Activated CD4-positive, alpha-beta T cell treated with anti-CD3 and anti-CD28 coated beads, Interleukin-2, amount 10 ng/mL, durations not matched to agents 24 days and 14 days (primary cell): ENCODE data around the gene FOXR2. TPM values are rescaled to one million over a fixed set of nuclear protein-coding genes. Genes with fewer than 3 reads are reported as not detected.

Experiments used
- total RNA-seq: library from RNA; stranded (reverse); gene quantifications from 2 replicates; pipeline ENCODE4 v1.2.3, GENCODE V29; 2022

FOXR2 gene
- total RNA-seq, 1 donor from 2014 or later = not detected

Other genes starting within 250 kb of the FOXR2 start
- gene MAGEH1, start 171.3 kb upstream of the FOXR2 start, total RNA-seq = 14.4 and 16.6 TPM in 2 replicates
- 1.5 and 2.6 TPM in 2 replicates for gene USP51, start 133.6 kb upstream of the FOXR2 start, total RNA-seq
- 6.5 and 8.2 TPM in 2 replicates for gene RRAGB, start 94.3 kb downstream of the FOXR2 start, total RNA-seq